ENCODE results near the gene AQP10. TPM values are rescaled to one million over a fixed set of nuclear protein-coding genes. Genes with fewer than 3 reads are reported as not detected.

The AQP10 gene
- total and polyA plus RNA-seq, 2 of the 4 experiments (the other 2 are of a cell fraction) = not detected

GRCh38 chr1:154288661-154289060, 32.2 kb upstream of the AQP10 start:
- ChIA-PET POLR2A (ENCODE audit: unreplicated experiment) (no interaction called here), CTCF (no interaction called here)
- Histone ChIP-seq H3K27me3 (ENCODE audit: control insufficient read depth, insufficient read depth, low read length) (peaks cover 4% of the 10 kb centered on the region), H3K23ac (ENCODE audit: low read depth, low read length) (no peak overlapping the region), H2BK5ac (ENCODE audit: low read depth, low read length, poor library complexity, severe bottlenecking) (no peak overlapping the region), H3K18ac (ENCODE audit: low read depth, low read length) (no peak overlapping the region), H2AFZ (replicated peaks; ENCODE audit: low read length, poor library complexity) (no peak overlapping the region), H3K56ac (ENCODE audit: extremely low read depth, insufficient read depth, low read length) (no peak overlapping the region), H4K8ac (ENCODE audit: low read depth in 2 of 2, low read length in 2 of 2) (no peak overlapping the region), H2BK120ac (ENCODE audit: low read depth, low read length) (no peak overlapping the region), H3K27ac (ENCODE audit: insufficient read depth, low read length) (no peak overlapping the region), H2BK15ac (ENCODE audit: low read depth, low read length) (no peak overlapping the region), H4K91ac (ENCODE audit: insufficient read depth, low read depth, low read length) (no peak overlapping the region), H2AK9ac (replicated peaks; ENCODE audit: low read depth, low read length, poor library complexity) (no peak overlapping the region), H3K79me1 (ENCODE audit: low read depth in 1 of 2, low read length in 2 of 2) (no peaks in the 10 kb centered on the region), H3K4me1 (ENCODE audit: control insufficient read depth, insufficient read depth, low read length) (no peaks in the 10 kb centered on the region), H3K9me3 (ENCODE audit: control insufficient read depth, insufficient read depth, low read length) (peaks cover 2% of the 10 kb centered on the region; the same call in 1 of the 2 replicates), H3K14ac (replicated peaks; ENCODE audit: low read depth, low read length) (no peak overlapping the region), H3K4me2 (ENCODE audit: low read depth, low read length) (no peak overlapping the region), H2BK20ac (ENCODE audit: low read depth, low read length) (no peak overlapping the region), H2AK5ac (ENCODE audit: low read depth, low read length) (no peak overlapping the region), H3K4me3 (ENCODE audit: insufficient read depth, low read depth, low read length) (no peak overlapping the region), H3K9me1 (ENCODE audit: insufficient read depth, low read length) (no peaks in the 10 kb centered on the region), H4K20me1 (ENCODE audit: insufficient read depth, low read length) (no peaks in the 10 kb centered on the region), H3K4ac (ENCODE audit: low read depth, low read length) (no peak overlapping the region), H3K36me3 (ENCODE audit: control insufficient read depth, insufficient read depth, low read length) (no peaks in the 10 kb centered on the region), H3K9ac (ENCODE audit: low read depth, low read length) (no peak overlapping the region), H4K5ac (ENCODE audit: low read depth, low read length) (no peak overlapping the region)
- no TSS peak for BruUV-seq (replicated peaks)
- ATAC-seq (ENCODE audit: low read depth) (no peak), DNase-seq (no peak)
- intact Hi-C loops (cut with micrococcal nuclease) = no loop called here
- dilution Hi-C loops (cut with HindIII; ENCODE audit: low sequenced_read_pairs, unreplicated experiment) = no loop called here
- TF ChIP-seq CHD1 (IDR thresholded peaks at IDR 0.05; ENCODE audit: low read depth, low read length) = no peak
- TF ChIP-seq MAFK (IDR thresholded peaks at IDR 0.05; ENCODE audit: low read depth, low read length) = no peak
- no peak for TF ChIP-seq POLR2A (IDR thresholded peaks at IDR 0.05; ENCODE audit: low read depth, low read length)
- TF ChIP-seq MXI1 (IDR thresholded peaks at IDR 0.05; ENCODE audit: borderline replicate concordance, low read depth, low read length) = no peak
- TF ChIP-seq FOS (IDR thresholded peaks at IDR 0.05; ENCODE audit: low read depth, low read length) = no peak
- TF ChIP-seq RCOR1 (IDR thresholded peaks at IDR 0.05; ENCODE audit: insufficient replicate concordance, low read length) = no peak
- TF ChIP-seq SMC3 (IDR thresholded peaks at IDR 0.05; ENCODE audit: low read depth, low read length) = no peak
- TF ChIP-seq MAZ (IDR thresholded peaks at IDR 0.05; ENCODE audit: borderline replicate concordance, low read depth, low read length) = no peak
- no peak for TF ChIP-seq CEBPB (IDR thresholded peaks at IDR 0.05; ENCODE audit: low read depth, low read length)
- no peak for TF ChIP-seq NFE2L2 (IDR thresholded peaks at IDR 0.05; ENCODE audit: low read depth, low read length)
- no peak for TF ChIP-seq BHLHE40 (IDR thresholded peaks at IDR 0.05; ENCODE audit: low read depth, low read length)
- TF ChIP-seq USF2 (IDR thresholded peaks at IDR 0.05; ENCODE audit: low read depth, low read length) = no peak
- TF ChIP-seq, protein P1, sequence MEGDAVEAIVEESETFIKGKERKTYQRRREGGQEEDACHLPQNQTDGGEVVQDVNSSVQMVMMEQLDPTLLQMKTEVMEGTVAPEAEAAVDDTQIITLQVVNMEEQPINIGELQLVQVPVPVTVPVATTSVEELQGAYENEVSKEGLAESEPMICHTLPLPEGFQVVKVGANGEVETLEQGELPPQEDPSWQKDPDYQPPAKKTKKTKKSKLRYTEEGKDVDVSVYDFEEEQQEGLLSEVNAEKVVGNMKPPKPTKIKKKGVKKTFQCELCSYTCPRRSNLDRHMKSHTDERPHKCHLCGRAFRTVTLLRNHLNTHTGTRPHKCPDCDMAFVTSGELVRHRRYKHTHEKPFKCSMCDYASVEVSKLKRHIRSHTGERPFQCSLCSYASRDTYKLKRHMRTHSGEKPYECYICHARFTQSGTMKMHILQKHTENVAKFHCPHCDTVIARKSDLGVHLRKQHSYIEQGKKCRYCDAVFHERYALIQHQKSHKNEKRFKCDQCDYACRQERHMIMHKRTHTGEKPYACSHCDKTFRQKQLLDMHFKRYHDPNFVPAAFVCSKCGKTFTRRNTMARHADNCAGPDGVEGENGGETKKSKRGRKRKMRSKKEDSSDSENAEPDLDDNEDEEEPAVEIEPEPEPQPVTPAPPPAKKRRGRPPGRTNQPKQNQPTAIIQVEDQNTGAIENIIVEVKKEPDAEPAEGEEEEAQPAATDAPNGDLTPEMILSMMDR (conservative IDR thresholded peaks at IDR 0.05; ENCODE audit: low read depth, low read length) = no peak
- TF ChIP-seq ELK1 (IDR thresholded peaks at IDR 0.05; ENCODE audit: borderline replicate concordance, low read depth, low read length) = no peak
- no peak for TF ChIP-seq RAD21 (IDR thresholded peaks at IDR 0.05; ENCODE audit: low read length)
- in situ Hi-C loops (cut with MboI; ENCODE audit: low sequenced_read_pairs) = no loop called here
- no CpG with 5 or more reads among the region's 3 CpGs for WGBS, 2 experiments (ENCODE audit: extremely low coverage in 2 of 2, insufficient read length in 1 of 2)

All from IMR-90 (cell line).